ENCODE measurements around the gene SUPT5H.

The SUPT5H gene

GRCh38 chr19:39498798-39499642, 53.6 kb downstream of the SUPT5H start, which contains the start of gene DLL3:
Gene DLL3 (plus strand): TSS chr19:39498947. CDS start chr19:39498975, 28 bp downstream.
- no peak for DNase-seq

- no peak for DNase-seq
These were observed 54.5 kb downstream of the SUPT5H start for GRCh38 chr19:39499932-39500331.

GRCh38 chr19:39500543-39500942, 55.2 kb downstream of the SUPT5H start:
- DNase-seq, result no peak

GRCh38 chr19:39501340-39501739, 56.0 kb downstream of the SUPT5H start:
- DNase-seq, result no peak

GRCh38 chr19:39502640-39503417, 57.4 kb downstream of the SUPT5H start:
- DNase-seq, result peak; percentile 70

- DNase-seq, result no peak
These were observed 61.2 kb downstream of the SUPT5H start for GRCh38 chr19:39506598-39506943.

GRCh38 chr19:39506944-39507714, 61.7 kb downstream of the SUPT5H start:
- peak; percentile 71 for DNase-seq

- no peak for DNase-seq
These were observed 62.5 kb downstream of the SUPT5H start for GRCh38 chr19:39507715-39508364.

- no peak for DNase-seq
These were observed 63.2 kb downstream of the SUPT5H start for GRCh38 chr19:39508629-39509028.

- DNase-seq, result no peak
These were observed 63.9 kb downstream of the SUPT5H start for GRCh38 chr19:39509233-39509632.

GRCh38 chr19:39512988-39513387, 67.6 kb downstream of the SUPT5H start:
- no peak for DNase-seq

- DNase-seq, result peak; percentile 60
These were observed 69.6 kb downstream of the SUPT5H start, which contains the start of gene SELENOV for GRCh38 chr19:39514840-39515550. Gene SELENOV (plus strand): TSS chr19:39515139. CDS start chr19:39515213, 74 bp downstream.

GRCh38 chr19:39515551-39516191, 70.3 kb downstream of the SUPT5H start:
- DNase-seq, result no peak

GRCh38 chr19:39516270-39516669, 70.9 kb downstream of the SUPT5H start:
- no peak for DNase-seq

- DNase-seq, result no peak
These were observed 72.0 kb downstream of the SUPT5H start for GRCh38 chr19:39517432-39517831.

GRCh38 chr19:39518458-39518857, 73.1 kb downstream of the SUPT5H start:
- no peak for DNase-seq

GRCh38 chr19:39518975-39519374, 73.6 kb downstream of the SUPT5H start:
- no peak for DNase-seq

GRCh38 chr19:39520541-39521484, 75.4 kb downstream of the SUPT5H start:
- no peak for DNase-seq

- no peak for DNase-seq
These were observed 79.1 kb downstream of the SUPT5H start for GRCh38 chr19:39524495-39524894.

GRCh38 chr19:39525205-39525604, 79.8 kb downstream of the SUPT5H start:
- no peak for DNase-seq

Data from right forelimb (tissue), 1 donor.